Stimulated activated CD4-positive, alpha-beta T cell treated with anti-CD3 and anti-CD28 coated beads, Interleukin-4, amount 100 ng/mL, for 48 hours (primary cell): ENCODE data around the gene TADA1.
"Not testable (repeated sequence)": the region's sequence is repeated elsewhere in the genome, so short reads cannot be mapped to it uniquely, and the experiment has no call there.

Experiments
- DNase-seq, 2 donors: peaks; one replicate each; pipeline ENCODE4 v3.0.0-alpha.2; 2020; ENCODE audit warnings: low read depth in 2 of 2

TADA1 gene

DNA sequence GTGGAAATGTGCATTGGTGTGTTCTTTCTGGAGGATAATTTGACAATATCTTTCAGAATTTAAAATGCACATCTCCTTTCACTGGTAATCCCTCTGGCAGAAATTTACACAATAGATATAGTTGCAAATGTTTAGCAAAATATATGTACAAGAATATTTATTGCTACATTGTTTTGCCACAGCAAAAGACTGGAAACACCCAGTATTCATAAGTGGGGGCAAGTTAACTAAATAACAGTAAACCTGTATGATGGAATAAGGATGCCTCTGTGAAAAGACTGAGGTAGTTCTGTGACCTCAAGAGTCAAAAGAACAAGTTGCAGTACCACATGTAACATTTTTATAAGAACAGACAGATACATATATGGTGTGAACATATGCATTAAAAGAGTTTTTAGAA lies 13.7 kb upstream of the TADA1 start:
- DNase-seq = no peak

DNA sequence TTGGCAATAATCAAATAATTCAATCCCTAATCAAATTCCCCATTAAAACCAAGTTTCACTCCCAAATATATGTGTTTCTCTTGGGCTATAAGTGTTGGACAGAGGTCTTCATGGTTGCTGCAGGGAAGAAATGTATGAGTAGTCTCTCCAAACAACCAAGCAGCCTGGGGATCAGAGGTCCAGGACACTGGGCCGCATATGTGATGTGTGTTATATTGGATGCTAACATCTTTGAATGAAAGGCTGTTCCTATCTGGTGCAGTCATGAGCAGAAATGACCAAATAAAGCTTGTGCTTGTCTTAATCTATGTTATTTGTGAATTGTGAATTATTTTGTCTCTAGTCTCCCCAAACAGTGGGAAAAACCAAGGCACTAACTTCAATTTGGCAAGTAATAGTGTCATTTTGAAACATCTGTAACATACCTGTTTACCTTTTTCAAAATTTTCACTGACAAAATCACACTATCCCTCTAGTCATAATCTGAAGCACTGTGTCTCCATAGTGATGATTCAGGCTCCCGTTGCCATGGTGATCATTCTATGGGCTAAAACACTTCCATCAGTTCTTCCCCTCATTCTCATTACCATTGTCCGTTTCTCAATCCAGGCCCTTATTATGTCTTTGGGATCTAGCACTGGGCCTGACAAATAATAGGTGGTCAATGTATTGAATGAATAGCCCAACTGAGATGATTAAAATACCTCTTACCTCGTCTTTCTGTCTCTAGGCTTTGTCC lies 12.5 kb upstream of the TADA1 start:
- no peak for DNase-seq

DNA sequence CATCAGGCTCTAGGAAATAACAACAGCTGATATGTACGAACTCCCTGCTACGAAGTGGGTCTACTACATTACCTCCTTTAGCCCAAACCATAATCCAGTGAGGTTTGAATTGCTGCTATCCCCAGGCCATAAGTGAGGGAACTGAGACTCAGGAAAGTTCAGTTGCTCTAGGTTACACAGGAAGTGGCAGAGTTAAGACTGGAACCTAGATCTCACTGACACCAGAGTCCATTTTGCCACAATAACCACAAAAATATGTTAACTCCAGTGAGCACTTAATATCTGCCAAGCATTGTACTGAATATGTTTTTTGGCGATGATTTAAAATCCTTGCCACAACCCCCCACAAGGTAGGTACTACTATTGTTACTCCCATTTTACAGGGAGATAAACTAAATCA lies 8.9 kb upstream of the TADA1 start:
- no peak for DNase-seq

DNA sequence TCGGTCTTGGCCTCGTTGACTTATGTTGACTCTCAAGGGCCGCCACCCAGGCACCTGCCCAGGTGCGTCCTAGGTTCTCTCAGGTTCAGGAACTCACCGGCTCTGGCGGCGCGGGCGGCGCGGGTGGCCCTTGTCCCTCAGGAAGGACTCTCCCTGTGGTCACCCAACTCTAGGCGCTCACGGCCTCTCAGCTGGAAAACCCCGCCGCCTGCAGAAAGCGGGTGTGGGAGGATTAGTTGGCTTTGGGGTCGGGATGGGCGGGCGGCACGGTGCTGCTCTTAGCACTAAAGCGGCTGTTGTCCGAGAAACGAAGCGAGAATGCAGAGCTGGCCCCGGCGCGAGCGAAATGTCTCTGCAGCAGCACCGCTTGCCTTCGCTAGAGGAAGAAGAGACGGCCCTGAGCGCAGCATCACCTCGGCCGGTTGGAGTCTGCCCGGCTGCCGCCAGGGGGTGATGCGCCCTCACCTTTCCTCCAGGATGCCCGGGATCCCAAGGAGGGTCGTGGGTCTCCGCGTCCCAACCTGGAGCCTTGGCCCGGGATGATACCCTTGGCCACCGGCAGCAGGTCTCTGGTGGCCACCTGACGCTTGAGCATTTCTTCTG lies 8.1 kb upstream of the TADA1 start:
- peak; percentile 6 to 37 for DNase-seq

DNA sequence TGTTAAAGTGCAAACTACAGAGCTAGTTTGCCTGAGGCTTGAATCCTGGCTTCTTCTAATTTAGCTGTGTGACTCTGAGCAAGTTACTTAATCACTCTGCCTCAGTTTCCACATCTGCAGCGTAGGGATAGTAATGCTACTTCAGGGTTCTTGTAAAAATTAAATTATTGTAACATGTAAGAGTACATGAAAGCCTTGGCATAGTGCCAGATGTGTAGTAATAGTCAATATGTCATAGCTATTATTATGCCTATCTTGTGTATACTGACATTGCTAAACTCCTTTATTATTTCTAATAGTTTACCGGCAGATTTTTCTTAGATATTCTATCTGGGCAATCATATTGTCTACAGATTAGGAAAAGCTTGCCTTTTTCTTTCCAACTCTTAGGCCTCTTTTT lies 6.8 kb upstream of the TADA1 start:
- no peak for DNase-seq

DNA sequence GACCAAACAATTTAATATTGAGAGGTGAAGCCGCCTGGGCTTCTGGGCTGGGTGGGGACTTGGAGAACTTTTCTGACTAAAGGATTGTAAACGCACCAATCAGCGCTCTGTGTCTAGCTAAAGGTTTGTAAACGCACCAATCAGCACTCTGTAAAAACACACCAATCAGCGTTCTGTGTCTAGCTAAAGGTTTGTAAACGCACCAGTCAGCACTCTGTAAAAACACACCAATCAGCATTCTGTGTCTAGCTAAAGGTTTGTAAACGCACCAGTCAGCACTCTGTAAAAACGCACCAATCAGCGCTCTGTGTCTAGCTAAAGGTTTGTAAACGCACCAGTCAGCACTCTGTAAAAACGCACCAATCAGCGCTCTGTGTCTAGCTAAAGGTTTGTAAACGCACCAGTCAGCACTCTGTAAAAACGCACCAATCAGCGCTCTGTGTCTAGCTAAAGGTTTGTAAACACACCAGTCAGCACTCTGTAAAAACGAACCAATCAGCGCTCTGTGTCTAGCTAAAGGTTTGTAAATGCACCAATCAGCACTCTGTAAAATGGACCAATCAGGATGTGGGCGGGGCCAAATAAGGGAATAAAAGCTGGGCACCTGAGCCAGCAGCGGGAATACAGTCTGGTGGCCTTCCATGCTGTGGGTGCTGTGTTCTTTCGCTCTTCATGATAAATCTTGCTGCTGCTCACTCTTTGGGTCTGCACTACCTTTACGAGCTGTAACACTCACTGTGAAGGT lies 2.3 kb upstream of the TADA1 start:
- not testable (repeated sequence) for DNase-seq

DNA sequence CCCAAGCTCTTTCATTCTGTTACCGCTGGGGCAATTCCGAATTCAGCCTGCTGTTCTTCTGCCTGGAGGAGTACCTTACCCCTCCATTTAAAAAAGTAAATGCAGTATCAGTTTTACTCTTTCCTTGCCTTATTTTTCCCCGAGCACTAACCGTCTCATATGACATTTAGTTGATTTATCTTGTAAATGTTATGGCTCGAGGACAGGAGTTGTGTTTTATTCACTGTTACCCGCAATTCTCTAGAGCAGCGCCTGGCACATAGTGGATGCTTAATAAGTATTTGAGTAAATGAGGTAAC lies 425 bp upstream of the TADA1 start:
- no peak for DNase-seq

DNA sequence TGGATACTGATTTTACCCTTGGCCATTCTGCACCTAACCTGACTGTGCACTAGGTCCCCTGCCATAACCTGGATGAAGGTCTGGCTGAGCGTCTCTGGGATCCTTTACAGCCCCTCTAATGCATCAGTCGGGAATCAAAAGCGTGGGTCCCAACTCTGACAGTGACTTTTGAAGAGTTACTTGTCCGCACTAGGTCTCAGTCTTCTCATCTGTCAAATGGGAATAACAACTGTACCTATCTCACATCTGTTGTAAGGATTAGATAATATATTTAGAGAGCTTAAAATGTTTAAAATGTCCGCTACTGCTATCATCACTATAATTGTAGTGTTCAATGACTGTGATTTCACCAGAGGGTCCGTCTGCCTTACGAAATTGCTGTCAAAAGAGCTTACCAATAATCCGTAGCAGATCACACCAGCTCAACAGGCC lies 746 bp downstream of the TADA1 start:
- DNase-seq = no peak

DNA sequence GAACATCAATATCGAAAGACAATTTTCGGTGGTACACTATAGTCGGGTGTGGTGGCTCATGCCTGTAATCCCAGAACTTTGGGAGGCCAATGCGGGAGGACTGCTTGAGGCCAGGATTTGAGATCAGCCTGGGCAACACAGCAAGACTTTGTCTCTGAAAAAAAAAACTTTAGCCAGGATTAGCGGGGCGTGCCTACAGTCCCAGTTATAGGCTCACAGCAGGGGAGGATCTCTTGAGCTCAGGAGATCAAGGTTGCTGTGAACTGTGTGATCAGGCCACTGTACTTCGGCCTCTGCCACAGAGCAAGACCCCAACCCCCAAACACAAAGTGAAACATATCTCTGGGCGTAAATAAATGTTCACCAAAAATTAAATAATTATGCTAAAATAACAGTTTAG lies 1.6 kb downstream of the TADA1 start:
- no peak for DNase-seq

DNA sequence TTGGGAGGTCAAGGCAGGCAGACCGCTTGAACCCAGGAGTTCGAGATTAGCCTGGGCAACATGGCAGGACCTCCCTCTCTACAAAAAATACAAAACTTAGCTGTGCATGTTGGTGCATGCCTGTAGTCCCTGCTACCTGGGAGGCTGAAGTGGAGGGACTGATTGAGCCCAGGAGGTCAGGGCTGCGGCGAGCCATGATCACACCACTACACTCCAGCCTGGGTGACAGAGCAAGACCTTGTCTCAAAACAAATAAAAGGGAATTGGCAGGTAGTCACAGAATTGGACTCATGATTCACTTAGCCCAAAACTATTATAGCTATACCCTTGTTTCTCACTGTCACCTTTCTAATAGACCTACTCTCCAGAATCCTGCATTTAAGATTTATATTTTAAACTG lies 5.5 kb downstream of the TADA1 start:
- no peak for DNase-seq

DNA sequence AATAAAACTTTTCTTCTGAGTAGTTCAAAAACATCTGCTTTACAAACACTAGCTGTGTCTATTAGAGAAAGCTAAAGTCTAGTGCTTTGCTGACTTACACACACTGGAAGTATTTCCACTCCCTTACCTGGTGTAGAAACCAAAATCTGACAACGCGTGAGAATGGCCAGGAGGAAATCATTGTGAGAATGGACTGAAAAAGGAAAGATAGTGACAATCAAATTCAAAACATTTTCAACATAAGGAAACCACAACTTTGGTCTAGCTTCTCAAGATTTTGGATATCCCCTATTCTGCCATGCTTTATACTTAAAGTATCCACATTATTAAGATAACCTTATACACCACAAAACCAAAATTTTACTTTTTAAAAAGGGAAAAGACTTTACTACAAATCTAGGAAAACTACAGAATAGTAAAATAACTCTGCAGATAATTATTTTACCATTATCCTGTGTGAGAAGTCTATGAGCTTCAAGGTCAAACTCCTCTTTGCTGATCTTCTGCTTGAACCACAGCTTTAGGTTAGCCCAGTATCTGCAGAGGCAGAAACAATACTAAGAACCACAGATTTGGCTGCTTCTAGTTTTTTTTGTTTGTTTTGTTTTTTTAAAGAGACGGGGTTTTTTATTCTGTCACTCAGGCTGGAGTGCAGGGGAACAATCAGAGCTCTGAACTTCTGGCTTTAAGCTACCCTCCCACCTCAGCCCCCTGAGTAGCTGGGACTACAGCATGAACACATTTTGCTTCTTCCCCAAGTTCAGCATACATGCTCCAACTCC lies 6.6 kb downstream of the TADA1 start:
- no peak for DNase-seq

DNA sequence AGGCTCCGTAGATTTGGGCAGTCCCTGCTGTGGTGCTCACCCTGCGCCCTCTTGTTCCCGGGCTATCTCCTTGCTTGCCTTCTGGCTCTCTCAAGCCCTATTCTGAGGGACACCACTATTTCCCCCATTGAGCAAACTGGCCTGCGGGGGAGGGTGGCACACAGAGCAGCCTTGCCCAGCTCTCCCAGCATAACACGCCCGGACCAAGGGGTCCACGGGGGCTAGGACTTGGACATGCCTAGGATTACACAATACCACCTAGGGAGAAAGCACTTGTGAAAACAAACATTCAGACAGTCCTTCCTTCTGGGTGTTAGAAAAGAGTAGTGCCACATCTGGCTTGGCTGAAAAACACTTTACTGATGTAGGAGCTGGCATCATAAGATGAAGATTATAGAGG lies 7.4 kb downstream of the TADA1 start:
- DNase-seq = no peak

DNA sequence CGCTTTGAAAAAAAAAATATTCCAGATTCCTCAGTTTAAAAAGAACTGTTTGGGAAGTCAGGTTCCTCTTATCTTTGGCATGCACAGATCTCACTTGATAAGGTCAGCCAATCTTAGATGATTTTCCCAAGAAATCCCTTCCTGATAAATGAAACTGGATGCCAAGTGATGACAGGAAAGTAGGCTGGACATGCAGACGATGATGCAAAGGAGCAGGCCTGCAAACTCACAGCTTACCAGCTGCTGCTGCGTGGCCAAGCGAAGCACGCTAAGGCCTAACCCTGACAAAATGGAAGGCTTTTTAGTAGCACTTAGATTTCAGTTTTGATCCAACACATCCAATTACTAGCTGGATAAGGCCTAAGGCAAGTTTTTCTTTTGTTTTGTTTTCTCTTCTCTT lies 10.1 kb downstream of the TADA1 start:
- no peak for DNase-seq

DNA sequence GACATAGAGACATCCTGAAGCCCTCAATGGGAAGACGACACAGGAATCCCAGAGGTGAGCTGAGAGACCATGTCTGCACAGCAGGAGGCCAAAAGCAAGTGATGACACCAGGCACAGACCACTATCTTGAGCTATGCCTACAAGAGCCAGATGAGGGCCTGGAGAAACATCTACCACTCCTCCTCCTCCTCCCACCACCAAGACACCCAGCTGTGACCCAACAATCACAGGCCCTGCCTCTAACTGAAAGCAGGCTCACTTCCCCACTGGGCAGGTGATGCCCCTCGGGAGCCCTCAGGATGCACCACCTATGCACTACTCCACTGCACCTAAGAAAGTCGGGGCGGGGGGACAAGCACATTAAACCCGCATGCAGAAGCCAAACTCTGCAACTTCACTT lies 16.5 kb downstream of the TADA1 start:
- DNase-seq = no peak

DNA sequence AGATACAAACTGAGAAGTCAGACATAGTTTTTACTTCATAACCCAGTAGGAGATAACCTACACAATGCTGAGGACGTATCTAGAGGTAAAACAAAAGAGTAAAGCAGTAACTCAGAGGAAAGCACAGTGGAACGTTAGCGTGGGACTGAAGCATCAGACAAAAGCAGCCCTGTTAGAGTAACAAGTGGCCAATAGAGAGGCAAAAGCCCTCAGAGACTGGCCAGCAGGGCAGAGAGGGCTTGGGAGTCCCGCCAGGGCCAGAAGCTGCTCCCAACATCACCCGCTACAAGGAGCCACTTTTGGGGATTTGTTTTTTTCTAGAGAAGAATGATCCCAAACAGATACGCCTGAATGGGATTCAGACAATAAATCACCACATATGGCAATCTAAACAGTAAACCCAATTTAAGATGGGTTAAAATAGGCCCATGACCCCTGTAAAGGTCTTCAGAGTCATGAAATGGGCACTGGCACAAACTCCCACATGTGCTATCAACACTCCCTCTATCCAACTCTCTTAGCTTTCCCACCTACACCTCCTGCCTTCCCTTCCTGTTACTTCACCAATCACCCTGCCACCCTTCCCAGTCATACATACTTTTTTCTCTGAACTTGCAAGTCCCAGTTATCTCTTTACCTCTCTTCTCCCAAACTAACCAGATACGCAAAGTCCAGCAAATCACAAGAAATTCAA lies 17.2 kb downstream of the TADA1 start:
- DNase-seq = no peak

DNA sequence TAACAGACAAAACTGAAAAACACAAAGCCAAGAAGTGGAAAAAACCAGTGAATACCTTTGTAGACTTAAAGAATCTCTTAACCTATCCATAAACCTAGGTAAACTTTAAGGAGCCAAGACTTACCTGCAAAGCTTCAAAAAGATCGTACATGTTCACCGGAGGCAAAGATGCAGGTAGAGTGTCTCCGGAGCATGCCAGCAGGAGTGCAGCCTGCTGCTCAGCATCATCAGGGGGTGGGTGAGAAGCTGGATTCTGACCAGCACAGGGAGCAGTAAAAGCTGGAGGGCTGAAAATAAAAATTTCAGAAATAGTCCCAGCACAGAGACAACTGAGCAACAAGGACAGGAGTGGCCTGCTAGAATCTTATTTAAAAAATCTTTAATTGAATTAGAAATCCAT lies 18.1 kb downstream of the TADA1 start:
- no peak for DNase-seq

DNA sequence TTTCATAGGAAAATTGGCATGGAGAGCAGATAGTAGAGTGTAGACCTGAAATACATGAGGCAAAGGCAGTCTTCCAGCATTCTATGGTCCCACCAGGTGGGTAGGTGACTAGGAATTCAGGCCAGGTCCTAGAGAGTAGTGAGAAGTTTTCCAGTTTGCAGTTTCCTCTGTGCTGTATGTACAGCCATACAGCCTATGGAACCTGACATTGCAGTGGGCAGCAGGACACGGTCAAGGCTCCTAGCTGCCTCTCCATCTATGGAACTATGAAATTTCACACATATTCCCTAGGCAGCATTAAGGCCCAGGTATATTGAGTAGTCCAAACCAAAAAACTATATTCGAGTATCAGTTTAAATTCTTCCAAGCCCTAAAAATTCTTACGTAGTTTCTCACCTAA lies 20.5 kb downstream of the TADA1 start:
- no peak for DNase-seq

DNA sequence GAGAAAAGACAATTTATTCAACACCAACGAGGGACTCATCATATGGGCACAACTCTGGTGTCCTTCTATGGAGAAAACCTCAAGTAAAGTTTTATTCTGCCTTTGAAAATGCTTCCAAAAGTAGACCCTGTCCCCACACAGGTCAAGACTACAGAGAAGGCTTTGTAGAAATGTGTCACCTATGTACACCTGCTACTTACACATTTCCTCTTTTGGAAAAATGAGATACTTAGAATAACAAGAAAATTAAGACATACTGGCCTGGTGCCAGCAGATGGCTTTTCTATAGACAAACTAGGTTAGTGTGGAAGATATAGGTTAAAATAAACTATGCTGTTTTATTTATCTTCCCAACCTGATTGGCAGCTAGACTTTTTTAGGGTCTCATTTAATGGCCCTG lies 23.1 kb downstream of the TADA1 start:
- DNase-seq = no peak

DNA sequence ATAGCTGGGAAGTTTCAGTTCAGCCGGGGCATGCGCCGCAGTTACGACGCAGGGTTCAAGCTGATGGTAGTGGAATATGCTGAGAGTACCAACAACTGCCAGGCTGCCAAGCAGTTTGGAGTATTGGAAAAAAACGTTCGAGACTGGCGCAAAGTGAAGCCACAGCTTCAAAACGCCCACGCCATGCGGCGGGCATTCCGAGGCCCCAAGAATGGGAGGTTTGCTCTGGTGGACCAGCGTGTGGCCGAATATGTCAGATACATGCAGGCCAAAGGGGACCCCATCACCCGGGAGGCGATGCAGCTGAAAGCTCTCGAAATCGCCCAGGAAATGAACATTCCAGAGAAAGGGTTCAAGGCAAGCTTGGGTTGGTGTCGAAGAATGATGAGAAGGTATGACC lies 26.9 kb downstream of the TADA1 start:
- DNase-seq = no peak

DNA sequence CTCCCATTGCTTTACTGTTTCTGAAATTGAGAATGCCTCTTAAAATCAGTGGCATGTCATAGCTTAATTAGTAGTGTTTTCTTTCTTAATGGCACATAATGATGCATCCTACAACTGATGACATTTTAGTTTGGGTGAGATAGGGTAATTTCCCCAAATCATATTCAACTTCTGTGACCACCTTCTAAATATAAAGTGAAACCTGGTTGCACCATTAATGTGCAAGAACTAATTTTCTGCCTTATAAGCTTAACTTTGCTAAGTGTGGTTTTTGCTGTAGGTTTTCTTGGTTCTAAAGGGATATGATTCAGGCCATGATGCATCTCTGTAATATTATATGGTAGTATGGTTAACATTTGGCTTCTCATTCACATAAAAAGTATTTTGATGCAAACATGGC lies 27.9 kb downstream of the TADA1 start:
- DNase-seq = no peak

DNA sequence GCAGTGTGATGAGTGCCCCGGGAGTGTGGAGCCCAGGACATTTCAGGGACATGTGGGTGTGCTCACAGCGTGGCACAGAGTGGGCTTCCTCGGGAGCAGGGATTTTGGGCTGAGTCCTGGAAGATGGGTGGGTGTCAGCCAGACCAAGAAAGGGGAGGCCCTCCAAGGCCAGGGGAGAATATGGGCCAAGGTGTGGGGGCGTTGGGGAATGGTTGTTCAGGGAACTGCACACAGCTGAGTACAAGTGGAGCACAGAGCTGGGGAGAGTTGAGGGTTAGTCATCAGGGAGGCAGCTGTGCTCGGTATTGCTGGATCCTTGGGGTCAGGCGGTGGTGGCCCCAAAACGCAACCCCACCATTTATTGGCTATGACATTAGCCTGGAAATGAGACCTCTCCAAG lies 31.3 kb downstream of the TADA1 start:
- DNase-seq = no peak
